ENCODE results near the gene IER3IP1.

- TF ChIP-seq POLR2A (IDR thresholded peaks at IDR 0.05) = no peak
- TF ChIP-seq CTCF (IDR thresholded peaks at IDR 0.05) = no peak
- TF ChIP-seq POLR2AphosphoS5 (IDR thresholded peaks at IDR 0.05) = no peak
- no peak for TF ChIP-seq EP300 (IDR thresholded peaks at IDR 0.05)
These were observed 55.0 kb downstream of the IER3IP1 start for GRCh38 chr18:47121146-47121545.
